Fibroblast of pulmonary artery (primary cell): ENCODE results near the gene UQCC5.

Experiments used
- DNase-seq: peaks from one replicate; pipeline ENCODE4 v3.0.0-alpha.2; 2010; ENCODE audit warnings: low read depth
- H3K4me3 ChIP-seq: replicated peaks from 2 replicates; pipeline ENCODE4 v1.5.1; 2011; ENCODE audit warnings: low read depth, mild to moderate bottlenecking, control low read depth, low read length, moderate library complexity
- CTCF ChIP-seq: IDR thresholded peaks from 2 replicates; pipeline ENCODE4 v1.5.1; 2011; ENCODE audit warnings: mild to moderate bottlenecking, control low read depth, low read length, inconsistent platforms; ENCODE audit errors: missing control alignments

The UQCC5 gene

DNA sequence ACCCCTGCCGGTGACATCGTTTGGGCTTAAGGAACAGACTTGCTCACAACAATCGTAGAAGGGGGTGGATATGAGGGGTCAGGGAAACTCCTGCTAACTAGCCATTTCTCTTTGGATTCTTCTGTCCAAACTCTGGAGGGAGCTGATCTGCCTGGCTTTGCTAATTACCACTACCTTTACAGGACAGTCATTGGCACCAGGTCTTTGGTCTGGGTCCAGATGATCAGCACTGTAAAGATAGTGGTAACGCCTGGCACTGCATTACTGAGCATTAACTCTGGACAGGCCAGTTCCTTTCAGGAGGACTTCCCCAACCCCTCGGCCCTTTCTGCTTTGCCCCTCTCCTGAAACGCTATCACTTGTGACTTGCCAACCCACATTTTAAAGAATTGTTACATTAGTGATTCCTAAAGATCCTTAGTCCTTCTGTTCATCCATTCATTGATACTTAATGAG is 788 bp downstream of the UQCC5 start:
- no peak for DNase-seq
- peak overlapping the region; percentile 95 for H3K4me3 ChIP-seq
- no peak for TF ChIP-seq CTCF

- no peak for DNase-seq
- TF ChIP-seq CTCF: no peak
Measured at GRCh38 chr3:52537726-52538421, 1.5 kb downstream of the UQCC5 start.

GRCh38 chr3:52539010-52539653 is 2.7 kb downstream of the UQCC5 start:
- no peak overlapping the region for H3K4me3 ChIP-seq
- DNase-seq: no peak
- no peak for TF ChIP-seq CTCF

More at GRCh38 chr3:52537726-52538421, 1.5 kb downstream of the UQCC5 start:
- peak overlapping the region; percentile 95 for H3K4me3 ChIP-seq

DNA sequence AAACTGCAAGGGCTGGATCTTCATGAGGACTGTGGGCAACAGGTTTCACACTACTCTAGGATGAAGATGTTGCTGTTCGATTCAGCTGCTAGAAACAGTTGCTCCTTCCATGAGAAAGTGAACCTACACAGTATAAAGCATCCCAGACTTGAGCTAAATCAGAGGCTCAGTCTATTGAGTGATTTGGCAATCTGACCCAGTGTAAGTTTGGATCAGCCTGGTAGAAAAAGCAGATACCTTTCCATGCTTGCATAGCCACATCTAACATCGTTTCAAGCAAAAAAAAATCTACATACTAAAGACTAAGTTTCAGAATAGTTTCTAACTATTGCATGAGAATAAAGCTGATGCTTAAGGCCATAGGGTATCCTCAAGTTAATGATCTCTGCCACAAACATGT is 4.6 kb downstream of the UQCC5 start:
- H3K4me3 ChIP-seq: no peak overlapping the region
- TF ChIP-seq CTCF: no peak
- DNase-seq: no peak

DNA sequence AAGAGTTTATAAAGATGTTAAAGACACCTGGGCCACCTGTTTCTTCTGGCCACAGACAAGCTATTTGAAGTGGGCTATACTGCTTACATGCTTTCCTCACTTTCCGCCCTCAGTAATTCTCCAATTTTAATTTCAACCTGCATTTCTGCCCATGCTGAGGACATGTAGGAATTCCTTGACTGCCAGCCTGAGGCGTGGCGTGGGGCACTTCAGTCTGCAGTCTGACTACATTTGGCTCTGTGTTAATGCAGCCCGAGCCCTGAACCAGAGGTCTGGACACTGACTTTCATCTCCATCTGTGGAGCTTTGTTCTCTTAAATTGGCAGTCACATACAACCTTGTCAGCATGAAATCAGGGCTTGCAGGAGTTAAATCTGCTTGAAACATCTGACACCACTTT is 8.5 kb downstream of the UQCC5 start:
- DNase-seq: no peak
- no peak overlapping the region for H3K4me3 ChIP-seq
- TF ChIP-seq CTCF: no peak

GRCh38 chr3:52546111-52546901 is 9.9 kb downstream of the UQCC5 start:
- H3K4me3 ChIP-seq: no peak overlapping the region
- TF ChIP-seq CTCF: no peak
- DNase-seq: no peak
